GM12878 (cell line): ENCODE measurements around the gene ETV6.

Experiments used
- CHD1 ChIP-seq: IDR thresholded peaks from 2 replicates; pipeline ENCODE4 v1.6.1; 2012; ENCODE audit warnings: low read depth, low read length, improper control_type of control experiment
- ETV6 ChIP-seq, 2 experiments: fragments of 450-650 bp in 1 of 2; IDR thresholded peaks in 1 of 2; conservative IDR thresholded peaks in 1 of 2; 2 replicates each; pipeline ENCODE4 v1.6.1; 2014; ENCODE audit warnings: antibody characterized with exemption in 1 of 2, borderline replicate concordance in 1 of 2, low read depth in 1 of 2, mild to moderate bottlenecking in 1 of 2, moderate library complexity in 1 of 2
- ZNF384 ChIP-seq: IDR thresholded peaks from 2 replicates; pipeline ENCODE4 v1.6.1; 2012; ENCODE audit warnings: low read depth, mild to moderate bottlenecking, low read length, improper control_type of control experiment, borderline replicate concordance
- TF ChIP-seq, protein P1 (sequence below), 3 experiments: IDR thresholded peaks in 2 of 3; conservative IDR thresholded peaks in 1 of 3; 2 replicates each; pipeline ENCODE4 v1.5.1; 2011; ENCODE audit warnings: low read depth in 3 of 3, low read length in 3 of 3, mild to moderate bottlenecking in 3 of 3, control low read depth in 2 of 3, moderate library complexity in 2 of 3, inconsistent platforms in 1 of 3, mixed read lengths in 1 of 3; ENCODE audit not compliant: control insufficient read depth in 2 of 3, insufficient read depth in 1 of 3; ENCODE audit errors: extremely low read depth in 1 of 3

DNA sequence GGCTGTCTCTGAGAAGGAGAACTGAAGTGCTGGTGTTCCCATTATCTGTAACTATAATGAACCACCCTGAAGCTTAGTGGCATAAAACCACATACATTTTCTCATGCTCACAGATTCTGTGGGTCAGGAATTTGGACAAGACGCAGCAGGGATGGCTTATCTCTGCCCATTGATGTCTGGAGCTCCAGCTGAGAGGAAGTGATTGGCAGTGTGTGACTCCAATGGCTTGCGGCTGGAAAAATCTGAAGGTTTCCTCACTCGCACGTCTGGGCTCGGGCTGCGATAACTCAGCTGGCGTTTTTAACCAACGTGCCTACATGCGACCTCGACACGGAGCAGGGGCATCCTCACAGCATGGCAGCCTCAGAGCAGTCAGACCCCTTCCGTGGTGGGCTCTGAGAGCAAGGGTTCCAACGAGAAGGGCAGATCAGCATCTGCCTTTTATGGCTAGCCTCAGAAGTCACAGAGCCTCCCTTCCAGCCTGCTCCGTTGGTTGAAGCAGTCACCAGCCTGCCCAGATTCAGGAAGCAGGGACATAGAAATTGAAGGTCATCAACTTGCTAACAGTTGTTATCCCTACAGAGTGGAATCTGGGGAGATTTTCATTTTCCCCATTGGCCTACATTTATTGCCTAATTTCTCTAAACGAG, 277.9 kb downstream of the ETV6 start:
- TF ChIP-seq, protein P1, sequence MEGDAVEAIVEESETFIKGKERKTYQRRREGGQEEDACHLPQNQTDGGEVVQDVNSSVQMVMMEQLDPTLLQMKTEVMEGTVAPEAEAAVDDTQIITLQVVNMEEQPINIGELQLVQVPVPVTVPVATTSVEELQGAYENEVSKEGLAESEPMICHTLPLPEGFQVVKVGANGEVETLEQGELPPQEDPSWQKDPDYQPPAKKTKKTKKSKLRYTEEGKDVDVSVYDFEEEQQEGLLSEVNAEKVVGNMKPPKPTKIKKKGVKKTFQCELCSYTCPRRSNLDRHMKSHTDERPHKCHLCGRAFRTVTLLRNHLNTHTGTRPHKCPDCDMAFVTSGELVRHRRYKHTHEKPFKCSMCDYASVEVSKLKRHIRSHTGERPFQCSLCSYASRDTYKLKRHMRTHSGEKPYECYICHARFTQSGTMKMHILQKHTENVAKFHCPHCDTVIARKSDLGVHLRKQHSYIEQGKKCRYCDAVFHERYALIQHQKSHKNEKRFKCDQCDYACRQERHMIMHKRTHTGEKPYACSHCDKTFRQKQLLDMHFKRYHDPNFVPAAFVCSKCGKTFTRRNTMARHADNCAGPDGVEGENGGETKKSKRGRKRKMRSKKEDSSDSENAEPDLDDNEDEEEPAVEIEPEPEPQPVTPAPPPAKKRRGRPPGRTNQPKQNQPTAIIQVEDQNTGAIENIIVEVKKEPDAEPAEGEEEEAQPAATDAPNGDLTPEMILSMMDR (IDR thresholded peaks at IDR 0.05 in 2 of 3, conservative IDR thresholded peaks at IDR 0.05 in 1 of 3; ENCODE audit: control insufficient read depth in 2 of 3, extremely low read depth in 1 of 3, insufficient read depth in 1 of 3, low read depth in 3 of 3, low read length in 3 of 3), result no peak
- TF ChIP-seq CHD1 (no peak), ETV6 (conservative IDR thresholded peaks at IDR 0.05 in 1 of 2, IDR thresholded peaks at IDR 0.05 in 1 of 2; ENCODE audit: borderline replicate concordance in 1 of 2, low read depth in 1 of 2) (no peak), ZNF384 (no peak)
